Smooth muscle cell of the brain vasculature (primary cell): ENCODE results near the gene SDK2.

Experiments
- DNase-seq: peaks from one replicate; pipeline ENCODE4 v3.0.0-alpha.2; 2012; ENCODE audit warnings: low read depth, low spot score

SDK2 gene

GRCh38 chr17:73365301-73365874 lies 278.9 kb downstream of the SDK2 start:
- DNase-seq = no peak

- no peak for DNase-seq
Measured at GRCh38 chr17:73364155-73364522, 280.1 kb downstream of the SDK2 start.

- no peak for DNase-seq
Measured at GRCh38 chr17:73363442-73364154, 280.6 kb downstream of the SDK2 start.

DNA sequence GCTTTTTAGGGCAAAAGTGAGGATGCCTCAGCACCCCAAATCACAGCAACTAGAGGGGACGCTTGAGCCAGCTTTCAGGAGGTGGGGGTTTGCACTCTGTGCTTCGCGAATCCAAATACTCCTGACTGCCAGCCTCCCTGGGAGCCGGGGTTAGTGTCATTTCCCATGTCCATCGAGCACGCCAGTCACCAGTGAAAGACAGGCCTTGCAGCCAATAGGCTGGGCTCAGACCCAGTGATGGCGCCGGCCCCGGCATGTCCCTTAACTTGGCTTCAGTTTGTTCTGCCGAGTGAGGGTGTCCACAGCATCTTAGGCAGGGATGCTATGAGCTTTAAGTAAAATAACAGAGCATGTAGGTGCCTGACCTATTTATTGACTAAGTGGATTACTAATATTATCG lies 281.5 kb downstream of the SDK2 start:
- no peak for DNase-seq

GRCh38 chr17:73360961-73361761 lies 283.1 kb downstream of the SDK2 start:
- DNase-seq = no peak

- DNase-seq = no peak
Measured at GRCh38 chr17:73359987-73360410, 284.2 kb downstream of the SDK2 start.

GRCh38 chr17:73359352-73359751 lies 284.9 kb downstream of the SDK2 start:
- DNase-seq = no peak

DNA sequence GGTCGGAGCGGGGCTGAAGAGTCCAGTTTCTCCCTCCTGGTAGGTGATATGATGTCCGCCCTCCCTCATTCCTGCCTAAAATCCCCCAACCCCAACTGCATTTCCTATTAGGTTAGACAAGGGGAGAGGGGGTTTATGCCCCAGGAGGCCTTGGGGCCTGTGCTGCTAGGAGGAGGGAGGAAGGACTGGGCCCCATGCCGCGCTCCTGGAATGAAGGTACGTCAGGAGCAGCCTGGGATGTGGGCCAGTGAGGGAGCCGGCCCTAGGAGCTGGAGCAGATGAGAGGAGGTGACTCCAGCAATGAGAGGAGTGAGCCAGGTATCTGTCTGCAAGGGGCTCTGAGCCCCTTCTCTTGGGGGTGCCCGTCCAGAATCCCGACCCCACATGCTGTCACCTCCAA lies 285.6 kb downstream of the SDK2 start:
- no peak for DNase-seq

DNA sequence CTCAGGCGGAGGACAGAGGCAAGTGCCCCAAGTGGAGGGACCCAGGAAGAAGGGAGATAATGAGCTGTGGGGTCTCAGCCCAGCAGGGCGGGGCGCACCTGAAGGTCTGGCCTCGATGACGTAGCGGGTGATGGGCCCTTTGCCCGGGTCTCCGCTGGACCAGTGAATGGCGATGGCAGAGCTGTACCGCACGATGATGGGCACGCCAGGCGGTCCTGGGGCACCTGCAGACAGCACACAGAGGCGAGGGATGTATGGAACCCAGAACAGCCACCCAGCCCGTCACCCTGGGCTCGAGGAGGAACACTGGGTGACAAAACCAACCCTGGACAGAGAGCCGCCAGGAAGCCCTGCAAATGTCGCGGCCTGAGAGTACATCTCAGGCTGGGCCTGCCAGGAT lies 286.3 kb downstream of the SDK2 start:
- no peak for DNase-seq

DNA sequence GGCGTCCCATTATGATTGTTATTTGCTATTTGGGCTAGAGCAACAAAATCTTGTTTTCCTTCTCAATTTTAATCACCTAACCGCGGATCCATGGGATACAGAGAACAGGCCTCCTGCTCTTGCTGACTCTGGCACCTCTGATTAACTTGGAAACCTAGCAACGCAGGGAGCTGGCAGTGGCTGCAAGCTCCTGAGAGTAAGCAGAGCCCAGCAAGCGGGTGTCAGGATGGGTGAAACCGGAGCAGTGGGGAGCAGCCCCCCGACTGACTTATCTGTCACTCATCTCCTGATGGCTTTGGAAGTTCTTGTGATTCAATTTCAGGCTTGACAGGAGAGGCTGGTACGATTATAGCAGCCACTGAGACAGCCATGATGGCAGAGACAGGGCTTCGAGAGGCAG lies 286.9 kb downstream of the SDK2 start:
- DNase-seq = no peak

- DNase-seq = no peak
Measured at GRCh38 chr17:73356561-73357170, 287.6 kb downstream of the SDK2 start.

DNA sequence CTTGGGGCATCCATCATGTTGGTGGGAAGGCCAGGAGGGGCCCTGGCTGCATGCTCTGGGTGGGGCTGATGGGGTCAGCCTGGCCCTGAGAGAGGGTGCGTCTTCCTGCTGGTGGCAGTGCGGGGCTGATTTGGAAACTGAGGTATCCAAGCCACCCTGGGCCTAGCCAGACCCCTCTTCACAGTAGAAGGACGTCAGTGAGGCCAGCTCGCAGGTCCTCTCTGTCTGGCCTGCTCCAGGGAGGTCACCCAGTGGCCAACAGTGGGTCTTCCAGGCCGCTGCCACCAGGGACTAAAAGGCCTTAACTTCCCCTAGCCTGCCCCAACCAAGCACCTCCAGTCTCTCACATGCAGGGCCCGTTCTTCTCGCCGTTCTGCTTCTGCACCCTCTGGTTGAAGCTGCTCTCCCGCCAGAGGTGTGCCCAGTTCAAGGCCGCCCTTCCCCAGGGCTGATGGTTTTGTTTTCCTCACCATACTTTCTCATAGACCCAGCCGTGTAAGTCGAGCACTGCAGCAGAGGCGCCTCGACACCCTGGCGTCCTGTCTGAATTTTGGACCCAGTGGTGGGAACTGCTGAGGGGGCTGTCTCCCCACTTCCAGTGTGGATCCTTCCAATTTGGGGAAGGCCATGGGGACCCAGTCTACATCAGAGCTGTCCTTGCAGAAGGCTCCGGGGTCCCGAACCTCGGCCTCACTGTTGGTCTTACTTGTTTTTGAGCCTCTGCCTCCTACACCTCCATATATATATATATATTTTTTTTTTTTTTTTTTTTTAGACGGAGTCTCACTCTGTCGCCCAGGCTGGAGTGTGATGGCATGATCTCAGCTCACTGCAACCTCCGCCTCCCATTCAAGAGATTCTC lies 289.6 kb downstream of the SDK2 start:
- DNase-seq = no peak

GRCh38 chr17:73352261-73352660 lies 292.0 kb downstream of the SDK2 start:
- DNase-seq = no peak

DNA sequence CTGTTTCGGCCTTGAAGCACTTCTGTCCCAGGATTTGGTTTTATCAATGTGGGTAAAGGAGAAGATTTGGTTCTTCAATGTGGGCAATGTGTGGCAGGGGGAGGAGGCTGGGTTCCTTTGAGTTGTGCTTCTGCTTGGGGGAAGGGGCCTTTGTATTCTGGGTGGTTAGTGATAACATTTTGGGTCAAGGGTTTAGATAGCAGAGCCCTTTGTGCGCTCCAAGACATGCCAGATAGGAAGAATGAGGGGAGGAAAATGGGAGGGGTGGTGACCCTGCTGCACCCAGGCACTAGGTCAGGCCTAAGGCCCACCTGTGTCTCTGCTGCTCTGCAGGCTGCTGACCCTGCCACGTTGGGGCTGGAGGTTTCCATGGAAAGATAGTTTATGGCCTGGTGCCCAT lies 292.5 kb downstream of the SDK2 start:
- no peak for DNase-seq

GRCh38 chr17:73350864-73351263 lies 293.4 kb downstream of the SDK2 start:
- DNase-seq = no peak

DNA sequence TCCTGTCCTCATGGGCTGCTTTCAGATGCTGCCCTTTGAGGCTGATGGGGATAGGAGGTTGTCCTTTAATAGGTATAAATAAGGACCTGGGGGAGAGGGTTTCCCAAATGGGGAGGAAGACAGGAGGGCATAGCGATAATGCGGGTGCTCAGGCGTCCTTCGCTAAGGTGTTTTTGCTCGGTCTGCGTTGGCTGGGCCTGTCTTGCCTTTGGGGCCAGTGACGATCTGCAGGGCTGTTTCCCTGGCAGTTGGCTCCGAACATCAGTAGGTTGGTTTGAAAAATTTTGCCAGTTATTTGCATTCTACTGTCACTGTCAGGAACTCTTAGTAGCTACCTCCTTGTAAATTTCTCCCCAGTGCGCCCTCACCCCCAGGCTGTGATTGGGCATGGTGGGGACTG lies 294.6 kb downstream of the SDK2 start:
- DNase-seq = no peak

- no peak for DNase-seq
Measured at GRCh38 chr17:73349138-73349537, 295.1 kb downstream of the SDK2 start.

DNA sequence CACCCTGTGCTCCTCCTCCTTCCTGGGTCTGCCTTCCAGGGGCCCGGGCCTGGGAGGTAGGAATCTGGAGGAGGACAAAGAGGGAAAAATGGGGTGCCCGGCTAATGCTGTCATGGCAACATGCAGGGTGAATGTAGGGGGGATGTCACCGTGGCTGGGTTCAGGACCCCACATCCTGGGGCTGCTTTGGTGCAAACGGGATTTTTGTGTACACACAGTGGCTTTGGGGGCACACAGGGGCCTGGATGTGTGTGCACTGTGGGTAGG lies 295.5 kb downstream of the SDK2 start:
- DNase-seq = no peak

DNA sequence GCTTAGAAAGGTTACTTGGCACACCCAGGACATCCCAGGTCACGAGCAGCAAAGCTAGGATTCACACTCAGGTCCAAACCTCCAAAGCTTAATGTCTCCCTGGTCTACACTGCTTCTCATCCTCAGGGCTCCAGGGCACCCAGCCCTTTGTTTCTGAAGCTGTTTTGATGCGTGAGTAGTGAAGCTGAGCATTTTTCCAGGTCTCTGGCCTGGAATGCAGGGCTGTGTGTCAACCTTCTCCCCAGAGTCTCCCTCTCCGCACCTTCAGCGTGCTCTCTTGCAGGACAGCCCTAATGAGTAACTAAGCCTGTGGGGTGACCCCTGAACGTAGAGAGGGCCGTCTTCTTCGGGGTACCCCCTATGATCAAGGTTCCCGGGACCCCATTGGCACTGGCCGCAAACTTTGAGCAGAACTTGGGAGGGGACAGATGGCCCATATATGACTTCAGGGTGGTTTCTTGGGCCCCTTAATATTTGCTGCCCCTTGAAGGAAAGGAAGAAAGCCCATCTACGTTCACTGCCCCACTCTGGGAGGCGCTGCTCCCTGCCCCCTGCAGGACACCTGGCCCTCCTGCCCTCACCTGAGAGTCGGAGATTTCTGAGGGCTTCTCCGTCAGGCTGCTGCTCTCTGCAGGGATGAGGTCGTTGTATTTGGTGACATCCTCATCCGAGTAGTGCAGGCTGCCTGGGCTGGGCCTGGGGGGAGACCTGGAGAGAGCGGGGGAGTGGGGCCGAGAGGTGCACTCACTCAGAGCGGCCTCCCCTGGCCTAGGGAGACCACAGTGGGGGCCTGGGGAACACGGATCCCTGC lies 296.0 kb downstream of the SDK2 start:
- no peak for DNase-seq

DNA sequence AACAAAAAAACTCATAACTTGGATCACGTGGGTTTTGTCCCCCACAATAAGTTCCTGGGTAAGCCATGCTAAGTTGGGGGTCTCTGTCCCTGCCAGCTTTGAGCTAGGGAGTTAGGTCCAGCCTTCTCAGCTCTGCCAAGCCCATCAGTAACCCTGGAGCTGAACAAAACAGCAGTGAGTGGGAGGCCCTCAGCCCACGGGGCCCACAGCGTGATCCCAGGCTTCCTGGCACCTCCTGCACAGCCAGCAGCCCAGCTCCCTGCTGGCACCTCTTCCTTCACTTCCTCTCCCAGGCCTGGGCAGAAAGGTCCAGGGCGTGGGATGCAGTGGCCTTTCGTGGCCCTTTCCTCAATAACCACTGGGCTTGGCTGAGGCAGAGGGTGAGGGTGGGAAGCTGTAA lies 296.9 kb downstream of the SDK2 start:
- no peak for DNase-seq
